ENCODE results near the gene ACOX3. TPM values are rescaled to one million over a fixed set of nuclear protein-coding genes. Genes with fewer than 3 reads are reported as not detected.
A peak's percentile ranks its signal among the peaks of the same experiment; 100 is the strongest.

Gene ACOX3
- total and polyA plus RNA-seq, 9 of the 15 experiments (the other 6 are each of a cell fraction or from before 2014, with no cell fraction given): 0.68 to 7.3 (median 3.7) TPM

GRCh38 chr4:8402181-8402597 lies 38.3 kb downstream of the ACOX3 start:
- in situ Hi-C loops (cut with MboI) (loop anchor here (5.0 to 10.0 kb wide), 2 partner anchors 160 to 237 kb away; no protein-coding TSS in a partner anchor), intact Hi-C loops (cut with micrococcal nuclease) (loop anchor here (2.0 to 10.0 kb wide), 3 partner anchors 80 to 227 kb away; no protein-coding TSS in a partner anchor)
- H3K36me3 ChIP-seq (ENCODE audit: control insufficient read depth, insufficient read depth, low read length): no peaks in the 10 kb centered on the region
- CTCF ChIA-PET (ENCODE audit: low intra/inter-chr PET ratio): interaction anchor here (0.9 to 4.9 kb wide), 4 partner anchors 82 to 165 kb away, joined by 4 to 69 read pairs (median 14); no protein-coding TSS in a partner anchor
- 69% methylated on average over 10 of the region's 11 CpGs for WGBS (ENCODE audit: insufficient coverage, low coverage, missing lambda C conversion rate)
- H3K4me3 ChIP-seq: no peak overlapping the region
- no peaks in the 10 kb centered on the region for H3K9me1 ChIP-seq (ENCODE audit: control insufficient read depth, insufficient read depth, low read length)
- no peak overlapping the region for H2AFZ ChIP-seq (ENCODE audit: low read depth, low read length)
- no peak overlapping the region for H3K27ac ChIP-seq (ENCODE audit: extremely low read depth, low read depth, low read length)
- no peaks in the 10 kb centered on the region for H3K27me3 ChIP-seq (ENCODE audit: control insufficient read depth in 2 of 2, insufficient read depth in 2 of 2, low read length in 2 of 2)
- no peak for FAIRE-seq
- no peaks in the 10 kb centered on the region for H4K20me1 ChIP-seq (replicated peaks; ENCODE audit: control insufficient read depth, insufficient read depth, low read length)
- no peak for DNase-seq (ENCODE audit: extremely low read depth in 1 of 4, low spot score in 3 of 4)
- no peaks in the 10 kb centered on the region for H3K79me2 ChIP-seq (ENCODE audit: control insufficient read depth, insufficient read depth, low read length)
- POLR2A ChIA-PET: interaction anchor here (0.5 kb wide), 2 partner anchors 169 to 289 kb away, joined by 3 read pairs; no protein-coding TSS in a partner anchor
- peak overlapping the region in 1 of 2 experiments; percentile 35; a peak in 1 of 4 replicates for H3K9ac ChIP-seq (ENCODE audit: insufficient read depth in 1 of 2, low read depth in 2 of 2, low read length in 2 of 2)
- no peak overlapping the region for H3K4me2 ChIP-seq (ENCODE audit: insufficient read depth, low read length)
- H3K4me1 ChIP-seq (replicated peaks in 1 of 2; ENCODE audit: control insufficient read depth in 2 of 2, insufficient read depth in 2 of 2, low read length in 2 of 2): peaks cover 0 to 13% of the 10 kb centered on the region in 2 experiments; a peak in 1 of 5 replicates
- H3K9me3 ChIP-seq (replicated peaks; ENCODE audit: control insufficient read depth, insufficient read depth, low read depth, low read length): no peaks in the 10 kb centered on the region
- no TSS peak for BruUV-seq (replicated peaks)
- ATAC-seq: no peak
- TF ChIP-seq POLR2AphosphoS5 (IDR thresholded peaks at IDR 0.05; ENCODE audit: control insufficient read depth, insufficient read depth, low read depth, low read length) (no peak), LARP7 (IDR thresholded peaks at IDR 0.05) (no peak), KDM5B (IDR thresholded peaks at IDR 0.05; ENCODE audit: insufficient replicate concordance, low read depth, low read length) (no peak), SRSF3 (IDR thresholded peaks at IDR 0.05; ENCODE audit: insufficient read depth, low read length) (no peak), ZNF174 (CRISPR knock-in tag; IDR thresholded peaks at IDR 0.05) (no peak)

Data from K562 (cell line).